NCI-H1436 (cell line): ENCODE measurements around the gene MAPK9.

Source experiments
- DNase-seq: peaks from one replicate; lab custom pipeline; 2025; lab: John Stamatoyannopoulos, UW

MAPK9 gene

DNA sequence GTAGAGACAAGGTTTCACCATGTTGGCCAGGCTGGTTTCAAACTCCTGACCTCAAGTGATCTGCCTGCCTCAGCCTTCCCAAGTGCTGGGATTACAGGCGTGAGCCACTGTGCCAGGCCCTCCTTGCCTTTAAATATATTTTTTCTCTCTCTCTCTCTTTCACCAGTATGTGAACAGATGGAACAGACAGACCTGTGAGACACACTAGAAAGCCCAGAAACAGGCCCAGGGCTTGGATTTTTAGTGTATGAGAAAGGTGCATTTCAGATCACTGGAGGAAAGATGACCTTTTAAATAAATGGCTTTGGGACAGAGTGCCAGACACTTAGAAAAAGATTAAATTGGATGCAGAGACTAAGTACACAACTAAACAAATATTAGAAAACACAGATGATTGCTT is 86.0 kb downstream of the MAPK9 start:
- DNase-seq: no peak

GRCh38 chr5:180204276-180204819 is 87.5 kb downstream of the MAPK9 start:
- no peak for DNase-seq

- no peak for DNase-seq
These were observed 88.8 kb downstream of the MAPK9 start for GRCh38 chr5:180202939-180203573.

GRCh38 chr5:180201051-180201987 is 90.6 kb downstream of the MAPK9 start:
- no peak for DNase-seq

- no peak for DNase-seq
These were observed 92.5 kb downstream of the MAPK9 start for GRCh38 chr5:180199390-180199789.

- no peak for DNase-seq
These were observed 93.7 kb downstream of the MAPK9 start for GRCh38 chr5:180198208-180198607.

GRCh38 chr5:180197016-180197702 is 94.7 kb downstream of the MAPK9 start:
- DNase-seq: no peak

GRCh38 chr5:180194410-180195345 is 97.2 kb downstream of the MAPK9 start:
- no peak for DNase-seq

GRCh38 chr5:180193749-180194375 is 98.0 kb downstream of the MAPK9 start:
- DNase-seq: no peak

DNA sequence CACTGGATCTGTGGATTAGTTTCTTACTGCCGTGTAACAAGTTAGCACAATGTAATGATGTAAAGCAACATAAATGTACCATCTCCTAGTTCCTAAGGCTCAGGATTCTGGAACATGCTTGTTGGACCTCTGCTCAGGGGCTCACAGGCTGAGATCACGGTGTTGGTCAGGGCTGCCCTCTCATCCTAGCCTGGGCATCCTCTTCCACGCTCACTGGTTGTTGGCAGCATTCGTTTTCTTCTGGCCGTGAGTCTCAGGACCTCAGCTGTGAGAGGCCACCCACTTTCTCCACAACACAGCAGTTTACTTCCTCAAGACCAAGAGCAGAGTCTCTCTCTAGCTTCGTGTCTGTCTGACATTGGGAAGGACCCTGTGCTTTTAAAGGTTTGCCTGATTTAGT is 100.2 kb downstream of the MAPK9 start:
- DNase-seq: no peak

- DNase-seq: no peak
These were observed 104.1 kb downstream of the MAPK9 start for GRCh38 chr5:180187767-180188166.
